K562 (cell line): ENCODE data around the gene CAPZA1. TPM values are rescaled to one million over a fixed set of nuclear protein-coding genes. Genes with fewer than 3 reads are reported as not detected.

Experiments
- C11orf30 ChIP-seq: fragments of 450-650 bp; IDR thresholded peaks from 2 replicates; pipeline ENCODE4 v1.6.1; 2016; ENCODE audit warnings: low read depth, mild to moderate bottlenecking
- CBFB ChIP-seq: sonication (generic); formaldehyde crosslinking; IDR thresholded peaks from 2 replicates; pipeline ENCODE4 v1.4.0; 2020; ENCODE audit warnings: mild to moderate bottlenecking, missing genetic modification reagents
- CREB1 ChIP-seq, 2 experiments: sonication (generic) in 1 of 2; formaldehyde crosslinking in 1 of 2; IDR thresholded peaks; 2 replicates each; pipeline versions ENCODE4 v1.6.1 to v1.8.0; 2012 to 2022; ENCODE audit warnings: inconsistent platforms in 1 of 2, mild to moderate bottlenecking in 1 of 2, missing genetic modification reagents in 1 of 2, moderate library complexity in 1 of 2
- CXXC5 ChIP-seq: fragments of 250-450 bp; sonication (Bioruptor Pico); IDR thresholded peaks from 2 replicates; pipeline ENCODE4 v1.8.0; 2022; ENCODE audit warnings: inconsistent platforms, mild to moderate bottlenecking, moderate library complexity
- DEAF1 ChIP-seq: fragments of 450-650 bp; formaldehyde crosslinking; IDR thresholded peaks from 2 replicates; pipeline ENCODE4 v1.4.0; 2020; ENCODE audit warnings: mild to moderate bottlenecking, moderate library complexity
- EGR1 ChIP-seq: fragments of 450-650 bp; conservative IDR thresholded peaks from 2 replicates; pipeline ENCODE4 v1.6.1; 2017; ENCODE audit warnings: mild to moderate bottlenecking
- GTF3C2 ChIP-seq: IDR thresholded peaks from 3 replicates; pipeline ENCODE4 v1.6.1; 2011; ENCODE audit warnings: borderline replicate concordance, mild to moderate bottlenecking, moderate library complexity; ENCODE audit not compliant: insufficient read length; ENCODE audit errors: extremely low read depth
- HDAC6 ChIP-seq: IDR thresholded peaks from 2 replicates; pipeline ENCODE4 v1.6.1; 2012; ENCODE audit warnings: low read depth, mild to moderate bottlenecking, control low read depth, inconsistent platforms, low read length, moderate library complexity
- L3MBTL2 ChIP-seq: fragments of 450-650 bp; IDR thresholded peaks from 2 replicates; pipeline ENCODE4 v1.6.1; 2016; ENCODE audit warnings: mild to moderate bottlenecking, moderate library complexity
- MCM3 ChIP-seq: fragments of 450-650 bp; IDR thresholded peaks from 2 replicates; pipeline ENCODE4 v1.6.1; 2016
- OTX1 ChIP-seq: fragments of 450-650 bp; formaldehyde crosslinking; IDR thresholded peaks from 2 replicates; pipeline ENCODE4 v1.4.0; 2022; ENCODE audit warnings: mild to moderate bottlenecking
- PRPF4 ChIP-seq: fragments of 200-400 bp; formaldehyde crosslinking; IDR thresholded peaks from one replicate; pipeline ENCODE4 v1.6.1; 2017; ENCODE audit warnings: low read length, low read depth, mild to moderate bottlenecking; ENCODE audit not compliant: insufficient read depth, poor library complexity, severe bottlenecking
- PTBP1 ChIP-seq: fragments of 200-400 bp; formaldehyde crosslinking; IDR thresholded peaks from 2 replicates; pipeline ENCODE4 v1.6.1; 2017; ENCODE audit warnings: low read depth, low read length
- RAD51 ChIP-seq: fragments of 450-650 bp; IDR thresholded peaks from 2 replicates; pipeline ENCODE4 v1.7.1; 2016; ENCODE audit warnings: low read depth, mild to moderate bottlenecking, borderline replicate concordance
- SAFB ChIP-seq: fragments of 200-400 bp; formaldehyde crosslinking; IDR thresholded peaks from 2 replicates; pipeline ENCODE4 v1.6.1; 2017; ENCODE audit warnings: low read depth, low read length, borderline replicate concordance
- SLC30A9 ChIP-seq: fragments of 250-450 bp; sonication (Bioruptor Pico); IDR thresholded peaks from 2 replicates; pipeline ENCODE4 v1.8.0; 2022; ENCODE audit warnings: mild to moderate bottlenecking, moderate library complexity
- ZBTB8A ChIP-seq: fragments of 450-650 bp; IDR thresholded peaks from 2 replicates; pipeline ENCODE4 v1.6.1; 2018; ENCODE audit warnings: mild to moderate bottlenecking, moderate library complexity; ENCODE audit not compliant: partially characterized antibody
- ZKSCAN1 ChIP-seq: fragments of 150-350 bp; IDR thresholded peaks from 2 replicates; pipeline ENCODE4 v1.6.1; 2016; ENCODE audit warnings: low read depth, low read length
- ZNF12 ChIP-seq: sonication (generic); formaldehyde crosslinking; IDR thresholded peaks from 2 replicates; pipeline ENCODE4 v1.4.0; 2020; ENCODE audit warnings: mild to moderate bottlenecking, missing genetic modification reagents
- ZNF124 ChIP-seq: sonication (generic); formaldehyde crosslinking; IDR thresholded peaks from 2 replicates; pipeline ENCODE4 v1.8.1; 2022; ENCODE audit warnings: missing genetic modification reagents
- polyA plus RNA-seq, 8 experiments: library from polyadenylated mRNA; depleted of rRNA in 4 of 8; stranded (reverse) in 5 of 8; unstranded in 3 of 8; fragments of >200 nt; fragmentation: Nextera tagmentation in 2 of 8; fragmentation: Illumina TruSeq in 1 of 8; extraction: Ambion mirVana in 2 of 8; extraction: Trizol in 1 of 8; gene quantifications; 2 replicates each; pipeline versions ENCODE4 v1.2.1 to v1.2.3, GENCODE V29; 2011 to 2014; ENCODE audit warnings: inconsistent platforms in 1 of 8, missing spikeins in 1 of 8
- total RNA-seq, 7 experiments: library from RNA; depleted of rRNA in 6 of 7; stranded (reverse); fragments of >200 nt in 6 of 7; fragmentation: Illumina TruSeq in 2 of 7; extraction: Trizol in 2 of 7; gene quantifications; 2 replicates each; pipeline versions ENCODE4 v1.2.1 to v1.2.3, GENCODE V29; 2011 to 2021; ENCODE audit warnings: low replicate concordance in 1 of 7
- TF ChIP-seq, protein P1 (sequence below): fragments of 450-650 bp; IDR thresholded peaks from 2 replicates; pipeline ENCODE4 v1.6.1; 2017; ENCODE audit warnings: mild to moderate bottlenecking, moderate library complexity

The CAPZA1 gene
- total and polyA plus RNA-seq, 9 of the 15 experiments (the other 6 are each of a cell fraction or from before 2014, with no cell fraction given) = 237 to 1,020 (median 306) TPM

GRCh38 chr1:112700290-112701226 is 80.9 kb downstream of the CAPZA1 start (continued):
- TF ChIP-seq, protein P1, sequence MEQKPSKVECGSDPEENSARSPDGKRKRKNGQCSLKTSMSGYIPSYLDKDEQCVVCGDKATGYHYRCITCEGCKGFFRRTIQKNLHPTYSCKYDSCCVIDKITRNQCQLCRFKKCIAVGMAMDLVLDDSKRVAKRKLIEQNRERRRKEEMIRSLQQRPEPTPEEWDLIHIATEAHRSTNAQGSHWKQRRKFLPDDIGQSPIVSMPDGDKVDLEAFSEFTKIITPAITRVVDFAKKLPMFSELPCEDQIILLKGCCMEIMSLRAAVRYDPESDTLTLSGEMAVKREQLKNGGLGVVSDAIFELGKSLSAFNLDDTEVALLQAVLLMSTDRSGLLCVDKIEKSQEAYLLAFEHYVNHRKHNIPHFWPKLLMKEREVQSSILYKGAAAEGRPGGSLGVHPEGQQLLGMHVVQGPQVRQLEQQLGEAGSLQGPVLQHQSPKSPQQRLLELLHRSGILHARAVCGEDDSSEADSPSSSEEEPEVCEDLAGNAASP = no peak
- TF ChIP-seq PRPF4 (no peak), ZKSCAN1 (peak; percentile 6; the same call in 1 of the 2 replicates), CBFB (peak; percentile 6; the same call in 1 of the 2 replicates), ZNF12 (CRISPR knock-in tag) (no peak), ZNF124 (CRISPR knock-in tag) (no peak), PTBP1 (peak; percentile 30; the same call in 1 of the 2 replicates), ZBTB8A (no peak), GTF3C2 (no peak), DEAF1 (CRISPR knock-in tag) (0 out of 2 replicates have a peak, but pooled peaks have one; percentile 13), SLC30A9 (CRISPR knock-in tag) (no peak), RAD51 (peak; percentile 53; the same call in 1 of the 2 replicates), CREB1 (IDR thresholded peaks at IDR 0.05) (peak; percentile 69), CREB1 (CRISPR knock-in tag; IDR thresholded peaks at IDR 0.05) (peak; percentile 17), CXXC5 (CRISPR knock-in tag) (peak; percentile 45; the same call in 1 of the 2 replicates), HDAC6 (no peak), C11orf30 (no peak; the same call in 1 of the 2 replicates), OTX1 (CRISPR knock-in tag) (no peak; the same call in 1 of the 2 replicates), MCM3 (no peak), EGR1 (peak; percentile 100), SAFB (no peak), L3MBTL2 (peak; percentile 69)
